Type B pancreatic cell (in vitro differentiated cells): ENCODE measurements around the gene NTRK3. TPM values are rescaled to one million over a fixed set of nuclear protein-coding genes. Genes with fewer than 3 reads are reported as not detected.
A peak's percentile ranks its signal among the peaks of the same experiment; 100 is the strongest.

Experiments used
- DNase-seq: peaks from one replicate; pipeline ENCODE4 v3.0.0; 2021; ENCODE audit warnings: mixed read lengths; ENCODE audit not compliant: unreplicated experiment; ENCODE audit errors: extremely low spot score
- H3K27ac Mint-ChIP-seq: 2 replicates; pipeline ENCODE4 v1.8.0; 2021; ENCODE audit warnings: mild to moderate bottlenecking, mixed read lengths
- H3K27me3 Mint-ChIP-seq: 2 replicates; pipeline ENCODE4 v1.8.0; 2021; ENCODE audit warnings: mixed read lengths
- H3K36me3 Mint-ChIP-seq: 2 replicates; pipeline ENCODE4 v1.8.0; 2021; ENCODE audit warnings: mixed read lengths
- H3K4me1 Mint-ChIP-seq: one replicate; pipeline ENCODE4 v1.8.0; 2021; ENCODE audit warnings: mixed read lengths; ENCODE audit not compliant: unreplicated experiment
- H3K4me3 Mint-ChIP-seq: 2 replicates; pipeline ENCODE4 v1.8.0; 2021; ENCODE audit warnings: mild to moderate bottlenecking, mixed read lengths
- H3K9me3 Mint-ChIP-seq: 2 replicates; pipeline ENCODE4 v1.8.0; 2021; ENCODE audit warnings: mixed read lengths
- CTCF ChIP-seq: fragments of 200-600 bp; sonication (generic); conservative IDR thresholded peaks from 2 replicates; pipeline ENCODE4 v1.5.0; 2021; ENCODE audit warnings: antibody characterized with exemption, mild to moderate bottlenecking
- total RNA-seq: library from RNA; stranded (reverse); gene quantifications from 2 replicates; pipeline ENCODE4 v1.2.1, GENCODE V29; 2021; ENCODE audit warnings: low replicate concordance

NTRK3 gene
- total RNA-seq, 1 donor from 2014 or later, result 16.9 TPM

- no peaks in the 10 kb centered on the region for H3K9me3 Mint-ChIP-seq
- H3K27me3 Mint-ChIP-seq, result peaks cover 93% of the 10 kb centered on the region
- no peaks in the 10 kb centered on the region for H3K36me3 Mint-ChIP-seq
- no peak for DNase-seq
- H3K4me3 Mint-ChIP-seq, result peak overlapping the region; percentile 92
- TF ChIP-seq CTCF, result no peak
- peak overlapping the region; percentile 40 for H3K27ac Mint-ChIP-seq
- H3K4me1 Mint-ChIP-seq, result peaks cover 8% of the 10 kb centered on the region
Measured at GRCh38 chr15:88257311-88258092, 963 bp upstream of the NTRK3 start.

- no peak for TF ChIP-seq CTCF
- H3K27ac Mint-ChIP-seq, result no peak overlapping the region
- no peaks in the 10 kb centered on the region for H3K36me3 Mint-ChIP-seq
- H3K4me3 Mint-ChIP-seq, result peak overlapping the region; percentile 86
- H3K27me3 Mint-ChIP-seq, result peaks cover 88% of the 10 kb centered on the region
- H3K4me1 Mint-ChIP-seq, result peaks cover 8% of the 10 kb centered on the region
- no peaks in the 10 kb centered on the region for H3K9me3 Mint-ChIP-seq
- no peak for DNase-seq
Measured at GRCh38 chr15:88255484-88256278, 858 bp downstream of the NTRK3 start.

GRCh38 chr15:88255087-88255483, 1.5 kb downstream of the NTRK3 start:
- Mint-ChIP-seq H3K27me3 (peaks cover 87% of the 10 kb centered on the region), H3K27ac (peak overlapping the region; percentile 31), H3K36me3 (no peaks in the 10 kb centered on the region), H3K4me3 (peak overlapping the region; percentile 83), H3K4me1 (peaks cover 8% of the 10 kb centered on the region), H3K9me3 (no peaks in the 10 kb centered on the region)
- no peak for TF ChIP-seq CTCF
- DNase-seq, result no peak

GRCh38 chr15:88252441-88252840, 4.1 kb downstream of the NTRK3 start:
- Mint-ChIP-seq H3K27me3 (peaks cover 78% of the 10 kb centered on the region), H3K9me3 (no peaks in the 10 kb centered on the region), H3K4me3 (no peak overlapping the region), H3K4me1 (peaks cover 5% of the 10 kb centered on the region), H3K27ac (no peak overlapping the region), H3K36me3 (no peaks in the 10 kb centered on the region)
- no peak for TF ChIP-seq CTCF
- DNase-seq, result no peak

GRCh38 chr15:88250826-88251225, 5.7 kb downstream of the NTRK3 start:
- Mint-ChIP-seq H3K9me3 (no peaks in the 10 kb centered on the region), H3K27ac (no peak overlapping the region), H3K4me3 (no peak overlapping the region), H3K36me3 (no peaks in the 10 kb centered on the region), H3K4me1 (peaks cover 13% of the 10 kb centered on the region), H3K27me3 (peaks cover 79% of the 10 kb centered on the region)
- no peak for TF ChIP-seq CTCF
- no peak for DNase-seq
